ENCODE measurements around the gene GLYR1. TPM values are rescaled to one million over a fixed set of nuclear protein-coding genes. Genes with fewer than 3 reads are reported as not detected.

The GLYR1 gene
- total RNA-seq, 1 experiment from 2014 or later, result 30.6 TPM

DNA sequence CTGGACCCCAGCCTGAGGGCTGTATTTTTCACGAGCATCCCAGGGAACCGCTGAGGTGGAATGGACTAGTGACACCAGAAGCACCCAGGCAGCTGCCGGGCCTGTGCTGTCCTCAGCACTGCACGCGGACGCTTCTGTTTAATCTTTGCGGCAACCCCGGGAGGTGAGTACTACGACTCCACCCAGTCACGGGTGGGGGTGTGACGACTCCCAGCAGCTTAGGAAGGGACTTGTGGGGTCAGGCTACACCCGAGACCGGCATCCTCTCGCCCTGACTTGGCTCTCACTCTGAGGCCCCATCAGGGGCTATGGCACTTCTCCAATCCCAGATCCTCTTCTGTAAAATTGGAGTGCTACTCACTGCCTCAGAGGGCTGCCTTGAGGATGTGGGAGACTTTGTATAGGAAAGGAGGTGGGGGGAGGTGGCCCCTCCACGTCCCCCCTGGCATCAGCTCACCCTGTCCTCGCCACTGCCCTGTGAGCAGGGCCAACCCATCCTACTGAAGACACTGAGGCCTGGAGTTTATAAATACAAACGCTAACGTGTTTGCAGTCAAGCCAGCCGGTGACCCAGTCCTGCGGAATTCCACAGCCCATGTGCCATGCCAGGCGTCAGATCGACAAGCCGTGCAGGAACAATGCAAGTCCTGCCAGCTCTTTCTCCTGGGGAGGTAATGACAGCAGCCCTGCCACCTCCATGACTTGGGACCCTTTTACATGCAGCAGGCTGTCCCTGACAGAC lies 45.4 kb upstream of the GLYR1 start:
- TF ChIP-seq, protein P1, sequence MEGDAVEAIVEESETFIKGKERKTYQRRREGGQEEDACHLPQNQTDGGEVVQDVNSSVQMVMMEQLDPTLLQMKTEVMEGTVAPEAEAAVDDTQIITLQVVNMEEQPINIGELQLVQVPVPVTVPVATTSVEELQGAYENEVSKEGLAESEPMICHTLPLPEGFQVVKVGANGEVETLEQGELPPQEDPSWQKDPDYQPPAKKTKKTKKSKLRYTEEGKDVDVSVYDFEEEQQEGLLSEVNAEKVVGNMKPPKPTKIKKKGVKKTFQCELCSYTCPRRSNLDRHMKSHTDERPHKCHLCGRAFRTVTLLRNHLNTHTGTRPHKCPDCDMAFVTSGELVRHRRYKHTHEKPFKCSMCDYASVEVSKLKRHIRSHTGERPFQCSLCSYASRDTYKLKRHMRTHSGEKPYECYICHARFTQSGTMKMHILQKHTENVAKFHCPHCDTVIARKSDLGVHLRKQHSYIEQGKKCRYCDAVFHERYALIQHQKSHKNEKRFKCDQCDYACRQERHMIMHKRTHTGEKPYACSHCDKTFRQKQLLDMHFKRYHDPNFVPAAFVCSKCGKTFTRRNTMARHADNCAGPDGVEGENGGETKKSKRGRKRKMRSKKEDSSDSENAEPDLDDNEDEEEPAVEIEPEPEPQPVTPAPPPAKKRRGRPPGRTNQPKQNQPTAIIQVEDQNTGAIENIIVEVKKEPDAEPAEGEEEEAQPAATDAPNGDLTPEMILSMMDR (conservative IDR thresholded peaks at IDR 0.05; ENCODE audit: low read depth, low read length), result no peak
- TF ChIP-seq EZH2 (IDR thresholded peaks at IDR 0.05; ENCODE audit: low read length, unreplicated experiment) (no peak), EZH2phosphoT487 (IDR thresholded peaks at IDR 0.05; ENCODE audit: borderline replicate concordance, low read length) (no peak)
- intact Hi-C loops (cut with micrococcal nuclease), result no loop called here
- BruUV-seq (replicated peaks), result no TSS peak

GRCh38 chr16:4891886-4892216 lies 44.8 kb upstream of the GLYR1 start:
- no peak for TF ChIP-seq EZH2 (IDR thresholded peaks at IDR 0.05; ENCODE audit: low read length, unreplicated experiment)
- TF ChIP-seq EZH2phosphoT487 (IDR thresholded peaks at IDR 0.05; ENCODE audit: borderline replicate concordance, low read length), result no peak
- TF ChIP-seq, protein P1 (conservative IDR thresholded peaks at IDR 0.05; ENCODE audit: low read depth, low read length), result no peak
- Histone ChIP-seq H3K27me3 (ENCODE audit: low read length) (no peaks in the 10 kb centered on the region), H2AFZ (ENCODE audit: low read length) (no peak overlapping the region), H3F3A (ENCODE audit: low read length, unreplicated experiment) (no peaks in the 10 kb centered on the region), H3K79me2 (ENCODE audit: low read length) (no peaks in the 10 kb centered on the region), H3K4me2 (ENCODE audit: low read length) (no peak overlapping the region), H3K4me3 (ENCODE audit: low read length) (no peak overlapping the region), H4K20me1 (ENCODE audit: low read length) (no peaks in the 10 kb centered on the region), H3K27ac (ENCODE audit: low read length) (no peak overlapping the region), H3K9me2 (replicated peaks; ENCODE audit: low read length) (no peaks in the 10 kb centered on the region), H3K9ac (ENCODE audit: low read length) (no peak overlapping the region), H3K36me3 (ENCODE audit: low read depth, low read length) (peaks cover 4% of the 10 kb centered on the region; the same call in 1 of the 2 replicates), H3K4me1 (ENCODE audit: insufficient read depth, low read length) (no peaks in the 10 kb centered on the region), H3K9me3 (ENCODE audit: low read length) (no peaks in the 10 kb centered on the region)
- intact Hi-C loops (cut with micrococcal nuclease), result no loop called here
- no peak for DNase-seq
- POLR2A ChIA-PET (ENCODE audit: unreplicated experiment), result no interaction called here
- CTCF ChIA-PET, result no interaction called here
- no peak for ATAC-seq
- no TSS peak for BruUV-seq (replicated peaks)

More for the DNA sequence above, 45.4 kb upstream of the GLYR1 start:
- Histone ChIP-seq H3K9me2 (replicated peaks; ENCODE audit: low read length) (no peaks in the 10 kb centered on the region), H4K20me1 (ENCODE audit: low read length) (no peaks in the 10 kb centered on the region), H3K9ac (ENCODE audit: low read length) (no peak overlapping the region), H3K4me1 (ENCODE audit: insufficient read depth, low read length) (no peaks in the 10 kb centered on the region), H3F3A (ENCODE audit: low read length, unreplicated experiment) (no peaks in the 10 kb centered on the region), H3K4me3 (ENCODE audit: low read length) (no peak overlapping the region), H3K4me2 (ENCODE audit: low read length) (no peak overlapping the region), H3K27me3 (ENCODE audit: low read length) (no peaks in the 10 kb centered on the region), H3K9me3 (ENCODE audit: low read length) (no peaks in the 10 kb centered on the region), H3K36me3 (ENCODE audit: low read depth, low read length) (peaks cover 4% of the 10 kb centered on the region; the same call in 1 of the 2 replicates), H3K79me2 (ENCODE audit: low read length) (no peaks in the 10 kb centered on the region), H3K27ac (ENCODE audit: low read length) (no peak overlapping the region), H2AFZ (ENCODE audit: low read length) (no peak overlapping the region)
- CTCF ChIA-PET, result no interaction called here
- POLR2A ChIA-PET (ENCODE audit: unreplicated experiment), result no interaction called here
- no peak for ATAC-seq
- no peak for DNase-seq

GRCh38 chr16:4891097-4891885 lies 44.2 kb upstream of the GLYR1 start:
- no peak overlapping the region for H3K4me2 ChIP-seq (ENCODE audit: low read length)
- no peaks in the 10 kb centered on the region for H3F3A ChIP-seq (ENCODE audit: low read length, unreplicated experiment)
- no peaks in the 10 kb centered on the region for H3K79me2 ChIP-seq (ENCODE audit: low read length)
- TF ChIP-seq EZH2phosphoT487 (IDR thresholded peaks at IDR 0.05; ENCODE audit: borderline replicate concordance, low read length) (no peak), EZH2 (IDR thresholded peaks at IDR 0.05; ENCODE audit: low read length, unreplicated experiment) (no peak)
- TF ChIP-seq, protein P1 (conservative IDR thresholded peaks at IDR 0.05; ENCODE audit: low read depth, low read length), result no peak
- H3K4me3 ChIP-seq (ENCODE audit: low read length), result no peak overlapping the region
- no peak overlapping the region for H3K27ac ChIP-seq (ENCODE audit: low read length)
- H2AFZ ChIP-seq (ENCODE audit: low read length), result no peak overlapping the region
- peaks cover 4% of the 10 kb centered on the region; the same call in 1 of the 2 replicates for H3K36me3 ChIP-seq (ENCODE audit: low read depth, low read length)
- no peaks in the 10 kb centered on the region for H3K9me3 ChIP-seq (ENCODE audit: low read length)
- no peaks in the 10 kb centered on the region for H3K4me1 ChIP-seq (ENCODE audit: insufficient read depth, low read length)
- no TSS peak for BruUV-seq (replicated peaks)
- no peaks in the 10 kb centered on the region for H3K27me3 ChIP-seq (ENCODE audit: low read length)
- CTCF ChIA-PET, result no interaction called here
- DNase-seq (no peak), ATAC-seq (no peak)
- POLR2A ChIA-PET (ENCODE audit: unreplicated experiment), result no interaction called here
- intact Hi-C loops (cut with micrococcal nuclease), result no loop called here
- H3K9me2 ChIP-seq (replicated peaks; ENCODE audit: low read length), result no peaks in the 10 kb centered on the region
- no peak overlapping the region for H3K9ac ChIP-seq (ENCODE audit: low read length)
- H4K20me1 ChIP-seq (ENCODE audit: low read length), result no peaks in the 10 kb centered on the region

Measured in PC-3 (cell line).